Endothelial cell of hepatic sinusoid (primary cell): Measurements from ENCODE around the gene FBXO44.

Experiments used
- in situ Hi-C: cut with HindIII; loops from 2 replicates; pipeline ENCODE4 v1.10.0; 2017; ENCODE audit warnings: low sequenced_read_pairs

Gene FBXO44

DNA sequence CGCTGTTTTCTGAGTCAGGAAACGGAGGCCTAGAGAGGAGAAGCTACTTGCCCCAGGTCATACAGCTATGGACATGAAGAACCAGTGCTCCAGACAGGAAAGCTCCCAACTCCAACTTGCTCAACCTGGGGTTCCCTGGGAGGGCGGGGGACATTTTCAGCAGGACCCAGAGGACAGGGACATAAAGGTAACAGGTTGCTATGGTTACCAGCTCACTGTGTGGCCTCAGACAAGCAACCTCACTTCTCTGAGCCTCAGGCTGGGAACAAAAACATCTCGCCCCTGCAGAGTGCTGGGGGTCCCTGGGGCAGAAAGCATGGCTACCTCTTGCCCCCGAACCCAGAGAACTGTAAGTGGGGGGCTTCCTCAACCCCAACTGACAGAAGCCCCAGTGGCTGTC lies 16.6 kb upstream of the FBXO44 start:
- in situ Hi-C loops, result no loop called here

DNA sequence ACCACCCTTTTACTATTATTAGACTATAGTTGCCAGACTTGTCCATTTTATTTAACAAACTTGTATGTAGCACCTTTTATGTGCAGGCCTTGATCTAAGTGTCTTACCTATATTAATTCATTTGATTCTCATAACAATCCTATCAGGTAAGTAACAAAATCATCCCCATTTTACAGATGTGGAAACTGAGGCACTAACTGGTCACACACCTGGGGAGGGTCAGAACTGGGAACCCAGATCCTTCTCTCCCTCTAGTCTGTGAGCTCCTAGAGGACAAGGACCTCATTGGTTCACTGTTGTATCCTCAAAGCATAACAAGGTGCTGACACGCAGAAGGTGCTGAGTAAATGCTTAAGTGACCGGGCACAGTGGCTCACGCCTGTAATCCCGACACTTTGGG lies 15.3 kb upstream of the FBXO44 start:
- in situ Hi-C loops, result no loop called here

DNA sequence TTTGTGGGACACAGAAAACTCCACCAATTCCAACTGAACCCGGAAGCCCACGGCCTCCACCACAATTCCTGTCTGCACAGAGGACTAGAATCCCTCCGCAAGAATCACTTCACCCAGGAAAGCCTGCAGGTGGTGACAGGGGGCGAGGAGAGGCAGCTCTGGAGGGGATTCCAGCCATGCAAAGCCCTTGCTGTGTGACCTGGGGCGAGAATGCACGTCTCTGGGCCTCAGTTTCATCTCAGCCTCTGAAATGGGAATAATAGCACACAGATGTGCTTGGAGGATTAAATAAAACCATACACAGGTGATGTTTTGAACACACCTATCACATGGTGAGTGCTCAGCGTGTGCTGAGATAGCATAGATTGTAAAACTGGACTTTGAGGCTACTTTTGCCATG lies 14.6 kb upstream of the FBXO44 start:
- in situ Hi-C loops, result loop anchor here (10.0 kb wide), 1 partner anchor 375 kb away; the partner anchor contains the start of gene MTOR

DNA sequence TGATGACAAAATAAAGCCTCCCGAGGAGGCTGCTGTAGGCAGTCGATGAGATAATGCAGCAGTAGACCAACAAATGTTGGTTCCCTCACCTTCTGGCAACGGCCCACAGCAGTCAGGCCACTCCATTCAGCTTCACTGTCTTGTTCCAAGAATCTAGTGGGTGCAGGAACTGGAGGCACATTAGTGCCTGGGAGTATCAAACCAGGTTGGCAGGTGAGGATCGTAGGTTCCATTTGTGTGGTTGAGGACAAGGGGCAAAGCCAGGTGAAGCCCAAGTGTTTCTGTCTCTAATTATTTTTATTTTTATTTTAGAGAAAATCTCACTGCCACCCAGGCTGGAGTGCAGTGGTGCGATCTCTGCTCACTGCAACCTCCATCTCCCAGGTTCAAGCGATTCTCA lies 13.7 kb upstream of the FBXO44 start:
- in situ Hi-C loops, result loop anchor here (10.0 kb wide), 1 partner anchor 376 kb away; the partner anchor contains the start of gene MTOR

DNA sequence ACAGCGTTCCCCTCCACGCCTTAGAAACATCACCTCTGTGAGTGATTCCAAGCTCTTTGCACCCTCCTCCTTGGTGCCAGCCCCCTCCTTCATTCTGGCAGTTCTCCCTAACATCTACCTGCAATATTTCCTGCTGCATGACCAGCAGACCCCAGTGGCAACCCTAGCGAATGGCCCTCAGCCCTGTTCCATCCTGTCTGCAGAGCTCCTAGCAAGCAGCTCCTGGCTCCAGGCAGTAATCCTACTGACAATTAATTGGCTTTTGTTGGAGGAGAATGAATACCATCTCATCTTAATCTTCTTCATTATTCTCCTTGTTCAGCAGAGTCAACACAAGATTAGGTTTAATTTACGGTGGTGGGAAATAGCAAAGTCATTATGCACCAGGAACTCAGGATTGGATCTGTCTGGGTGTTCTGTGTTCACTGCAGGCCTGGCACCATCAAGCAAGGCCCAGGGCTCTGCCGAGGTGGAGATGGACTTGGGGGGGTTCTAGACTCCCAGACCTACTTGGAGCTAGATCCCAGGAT lies 12.8 kb upstream of the FBXO44 start:
- in situ Hi-C loops, result loop anchor here (10.0 kb wide), 1 partner anchor 377 kb away; the partner anchor contains the start of gene MTOR

DNA sequence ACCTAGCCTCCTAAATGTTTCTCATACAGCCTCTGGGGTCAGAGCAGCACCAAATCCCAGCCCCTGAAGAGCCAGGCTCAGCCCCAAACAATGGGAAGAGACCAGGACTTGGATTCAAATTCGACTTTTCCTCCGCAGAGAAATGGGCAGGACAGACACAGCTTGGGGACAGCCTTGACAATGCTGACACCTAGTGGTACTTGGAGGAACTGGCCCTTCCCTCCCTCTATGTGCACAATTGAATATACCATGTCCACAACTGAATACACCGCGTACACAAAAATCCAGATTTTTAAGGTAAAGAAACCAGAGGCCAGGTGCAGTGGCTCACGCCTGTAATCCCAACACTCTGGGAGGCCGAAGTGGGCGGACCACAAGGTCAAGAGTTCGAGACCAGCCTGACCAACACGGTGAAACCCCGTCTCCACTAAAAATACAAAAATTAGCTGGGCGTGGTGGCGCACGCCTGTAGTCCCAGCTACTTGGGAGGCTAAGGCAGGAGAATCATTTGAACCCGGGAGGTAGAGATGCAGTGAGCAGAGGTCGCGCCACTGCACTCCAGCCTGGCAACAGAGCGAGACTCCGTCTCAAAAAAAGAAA lies 12.2 kb upstream of the FBXO44 start:
- in situ Hi-C loops, result loop anchor here (10.0 kb wide), 1 partner anchor 378 kb away; the partner anchor contains the start of gene MTOR

DNA sequence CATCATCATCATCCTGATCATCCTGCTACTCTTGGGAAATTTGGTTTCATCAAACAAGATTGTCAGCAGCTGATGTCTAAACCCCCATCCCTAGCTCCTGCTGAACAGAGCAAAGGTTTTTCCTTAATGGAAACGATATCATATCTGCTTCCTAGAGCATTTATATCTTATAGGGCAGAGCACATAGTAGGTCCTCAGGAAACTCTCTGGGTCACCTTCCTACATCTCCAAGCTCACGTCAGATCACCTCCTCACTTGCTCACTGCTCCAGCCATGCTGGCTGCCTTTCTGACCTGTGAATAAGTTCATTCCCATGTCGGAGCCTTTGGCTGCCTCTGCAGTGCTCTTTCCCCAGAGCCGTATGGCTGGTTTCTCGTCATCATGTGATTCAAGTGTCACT lies 10.9 kb upstream of the FBXO44 start:
- in situ Hi-C loops, result loop anchor here (10.0 kb wide), 1 partner anchor 379 kb away; the partner anchor contains the start of gene MTOR

DNA sequence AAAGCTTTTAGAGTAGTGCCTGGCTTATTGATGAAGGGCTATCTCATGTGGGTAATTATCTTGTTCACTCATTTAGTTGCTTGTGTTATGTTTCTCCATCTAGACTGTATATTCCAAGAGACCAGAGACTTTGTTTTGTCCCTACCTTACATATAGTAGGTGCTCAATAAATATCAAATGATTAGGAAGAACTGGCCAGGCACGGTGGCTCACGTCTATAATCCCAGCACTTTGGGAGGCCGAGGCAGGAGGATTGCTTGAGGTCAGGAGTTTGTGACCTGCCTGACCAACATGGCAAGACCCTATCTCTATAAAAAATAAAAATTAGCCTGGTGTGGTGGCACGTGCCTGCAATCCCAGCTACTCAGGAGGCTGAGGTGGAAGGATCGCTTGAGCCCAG lies 9.4 kb upstream of the FBXO44 start:
- in situ Hi-C loops, result loop anchor here (10.0 kb wide), 1 partner anchor 380 kb away; the partner anchor contains the start of gene MTOR

DNA sequence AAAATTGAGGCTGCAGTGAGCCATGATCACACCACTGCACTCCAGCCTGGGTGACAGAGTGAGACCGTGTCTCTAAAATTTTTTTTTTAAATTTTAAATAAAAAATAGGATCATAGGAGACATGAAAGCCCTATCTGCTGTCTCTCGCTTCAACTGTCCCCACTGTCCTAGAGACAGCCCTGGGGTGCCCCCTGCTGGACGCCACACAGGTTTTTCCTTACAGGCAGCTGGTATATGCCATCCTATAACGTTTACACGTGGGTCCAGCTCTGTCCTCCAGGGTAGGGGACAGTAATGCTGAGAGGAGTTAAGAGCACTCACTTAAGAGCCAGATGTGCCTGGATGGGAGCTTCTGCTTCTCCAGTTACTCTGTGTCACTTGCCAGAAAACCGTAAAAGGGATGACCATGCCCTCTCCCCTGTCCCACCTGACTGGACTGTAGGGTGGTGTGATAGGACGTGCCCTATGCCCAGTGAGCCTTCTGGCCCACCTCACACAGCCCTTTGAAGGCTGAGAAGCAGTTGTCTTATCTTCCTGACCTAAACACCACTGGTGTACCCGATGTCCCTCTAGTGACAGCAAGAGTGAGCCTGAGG lies 8.9 kb upstream of the FBXO44 start:
- in situ Hi-C loops, result loop anchor here (10.0 kb wide), 1 partner anchor 381 kb away; the partner anchor contains the start of gene MTOR

DNA sequence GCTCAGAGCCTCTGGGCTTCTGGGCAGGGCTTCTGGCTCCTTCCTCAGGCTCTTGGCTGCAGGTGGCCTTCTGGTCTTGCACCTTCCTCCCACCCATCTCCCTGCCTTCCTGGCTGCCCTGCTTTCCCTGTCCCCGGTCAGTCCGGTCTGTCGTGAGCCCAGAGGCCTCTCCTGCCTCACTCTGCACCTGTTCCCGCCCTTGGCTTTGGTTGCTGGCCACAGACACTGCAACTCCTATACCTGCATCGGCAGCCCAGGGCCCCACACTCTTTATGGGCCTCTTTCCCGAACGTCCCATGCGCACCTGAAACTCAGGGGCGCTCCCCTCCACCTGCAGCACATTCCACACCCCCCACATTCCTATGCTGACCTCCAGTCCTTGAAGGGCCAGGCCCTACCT lies 8.4 kb upstream of the FBXO44 start:
- in situ Hi-C loops, result loop anchor here (10.0 kb wide), 1 partner anchor 382 kb away; the partner anchor contains the start of gene MTOR

DNA sequence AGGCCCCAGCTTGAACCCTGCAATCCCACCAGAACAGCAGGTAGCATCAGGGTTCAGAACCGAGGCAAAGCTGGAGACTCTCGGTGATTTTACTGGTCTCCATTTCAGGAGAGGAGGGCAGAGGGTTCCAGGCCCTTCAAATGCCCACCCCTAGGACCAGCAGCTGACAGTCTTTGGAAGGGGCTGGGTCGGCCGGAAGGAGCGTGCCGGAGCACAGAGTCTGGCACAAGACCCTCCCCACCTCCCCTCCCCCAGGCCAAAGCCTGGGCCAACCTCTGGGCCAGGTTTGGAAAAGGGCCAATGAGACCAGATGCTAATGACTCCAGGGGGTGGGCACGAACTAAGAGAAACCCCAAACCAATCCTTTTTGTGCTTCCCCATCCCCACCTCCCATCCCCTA lies 7.3 kb upstream of the FBXO44 start:
- in situ Hi-C loops, result loop anchor here (10.0 kb wide), 1 partner anchor 383 kb away; the partner anchor contains the start of gene MTOR

DNA sequence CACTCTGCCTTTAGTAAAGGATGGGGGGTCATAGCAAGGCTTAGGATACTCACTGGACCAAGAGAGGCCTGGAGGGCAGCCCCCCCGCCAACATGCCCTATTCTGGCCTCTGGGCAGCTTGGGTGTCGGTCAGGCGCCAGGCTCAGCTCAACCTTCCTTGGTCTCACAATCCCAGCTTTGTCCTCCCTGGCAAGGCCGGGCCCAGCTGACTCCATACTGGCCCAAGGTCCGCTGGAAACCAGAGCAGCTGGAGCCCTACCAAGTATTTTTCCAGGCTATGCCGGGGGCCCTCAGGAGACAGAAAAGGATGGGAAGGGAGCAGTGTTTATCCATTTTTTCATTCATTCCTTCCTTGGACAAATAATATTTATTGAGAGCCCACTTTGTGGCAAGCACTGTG lies 6.6 kb upstream of the FBXO44 start:
- in situ Hi-C loops, result loop anchor here (10.0 kb wide), 1 partner anchor 383 kb away; the partner anchor contains the start of gene MTOR

DNA sequence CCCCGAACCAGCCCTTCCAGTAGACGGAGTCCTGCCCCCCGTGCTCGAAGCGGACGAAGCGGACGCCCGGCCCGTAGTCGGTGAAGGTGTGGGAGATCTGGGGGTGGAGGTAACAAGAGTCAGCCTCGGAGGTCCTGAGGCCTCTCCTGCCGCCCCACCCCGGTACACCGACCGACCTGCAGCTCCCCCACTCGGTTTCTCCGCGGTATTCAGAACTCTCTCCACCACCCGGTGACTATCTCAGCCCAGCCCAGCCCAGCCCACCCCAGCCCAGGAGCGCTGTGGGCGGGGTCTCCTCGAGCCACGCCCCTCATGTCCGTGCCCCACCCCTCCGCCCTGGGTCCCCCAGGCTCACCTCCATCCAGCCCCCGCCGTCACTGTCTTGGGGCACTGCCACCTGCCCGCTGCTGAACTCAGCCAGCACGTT lies 5.9 kb upstream of the FBXO44 start:
- in situ Hi-C loops, result loop anchor here (10.0 kb wide), 1 partner anchor 384 kb away; the partner anchor contains the start of gene MTOR

DNA sequence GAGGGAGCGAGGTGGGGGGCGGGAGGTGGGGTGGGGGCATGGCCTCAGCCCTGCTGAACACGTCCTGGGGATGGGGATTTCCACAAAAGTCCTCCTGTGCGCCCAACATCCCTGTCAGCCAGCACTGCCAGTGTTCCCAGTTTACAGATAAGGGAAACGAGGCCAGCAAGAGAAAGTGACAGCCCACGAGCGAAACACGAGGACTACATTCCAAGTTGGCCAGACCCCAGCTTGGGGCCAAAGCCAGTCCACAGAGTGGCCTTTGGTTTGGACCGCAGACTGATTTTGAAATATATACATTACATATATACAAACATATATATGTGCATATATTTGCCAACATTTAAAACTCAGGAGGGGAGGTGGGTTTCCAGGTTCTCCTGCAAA lies 5.4 kb upstream of the FBXO44 start:
- in situ Hi-C loops, result loop anchor here (10.0 kb wide), 1 partner anchor 384 kb away; the partner anchor contains the start of gene MTOR

DNA sequence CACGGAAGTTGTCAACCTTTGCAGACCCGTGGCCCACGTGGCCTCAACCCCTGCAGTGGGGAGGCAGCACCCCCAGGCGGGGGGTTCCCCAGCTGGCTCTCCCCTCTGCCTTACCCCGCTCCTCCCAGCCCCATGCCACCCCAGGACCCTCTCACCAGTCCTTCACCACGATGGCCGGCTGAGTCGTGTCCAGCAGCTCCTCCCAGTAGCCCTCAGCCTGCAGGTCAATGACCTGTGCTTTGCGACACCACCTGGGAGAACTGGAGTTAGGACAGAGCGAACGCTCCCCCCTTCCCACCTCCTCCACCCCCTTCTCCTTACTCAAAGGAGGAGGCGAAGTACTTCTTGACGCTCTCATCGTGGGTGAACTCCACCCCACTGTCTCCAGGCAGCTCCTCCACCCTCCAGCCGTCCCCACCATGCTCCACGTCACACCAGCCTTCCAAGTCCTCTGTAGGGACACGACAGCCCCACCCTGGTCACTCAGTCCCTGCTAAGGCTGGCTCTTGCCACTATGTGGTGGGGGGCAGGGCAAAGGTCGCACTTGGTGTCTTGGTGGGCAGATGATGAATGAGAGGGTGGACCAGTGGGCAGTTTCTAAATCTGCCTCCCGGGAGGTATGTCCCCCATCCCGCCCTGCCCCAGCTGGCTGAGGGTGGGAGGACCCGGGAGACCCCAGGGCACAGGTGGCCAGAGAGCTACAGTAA lies 4.9 kb upstream of the FBXO44 start:
- in situ Hi-C loops, result loop anchor here (10.0 kb wide), 1 partner anchor 385 kb away; the partner anchor contains the start of gene MTOR

DNA sequence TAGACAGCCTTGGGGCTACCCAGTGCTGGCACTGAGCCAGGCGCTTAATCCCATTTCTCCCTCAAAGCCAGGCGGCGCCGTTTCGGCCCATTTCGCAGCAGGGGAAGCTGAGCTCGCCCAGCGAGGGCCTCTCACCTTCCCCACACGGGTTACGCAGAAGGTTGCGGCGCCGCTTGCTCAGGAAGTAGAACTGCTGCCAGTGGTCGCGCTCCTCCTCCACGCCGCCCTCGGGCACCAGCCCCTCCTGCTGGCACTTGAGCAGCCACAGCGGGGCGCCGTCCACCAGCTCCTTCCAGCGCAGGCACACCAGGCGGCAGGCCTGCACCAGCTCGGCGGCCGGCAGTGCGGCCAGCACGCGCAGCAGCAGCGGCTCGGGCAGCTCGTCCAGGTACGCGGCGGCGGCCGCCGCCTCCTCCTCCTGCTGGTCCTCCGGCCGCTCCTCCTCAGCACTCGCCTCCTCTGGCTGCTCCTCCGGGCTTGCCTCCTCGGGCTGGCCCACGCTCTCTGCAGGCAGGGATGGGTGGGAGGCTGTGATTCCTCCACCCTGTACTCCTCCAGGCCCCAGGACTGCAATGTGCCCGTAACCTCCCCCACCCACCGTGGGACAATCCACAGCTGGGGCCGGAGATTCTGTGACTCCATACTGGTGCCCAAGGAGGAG lies 4.2 kb upstream of the FBXO44 start:
- in situ Hi-C loops, result no loop called here

DNA sequence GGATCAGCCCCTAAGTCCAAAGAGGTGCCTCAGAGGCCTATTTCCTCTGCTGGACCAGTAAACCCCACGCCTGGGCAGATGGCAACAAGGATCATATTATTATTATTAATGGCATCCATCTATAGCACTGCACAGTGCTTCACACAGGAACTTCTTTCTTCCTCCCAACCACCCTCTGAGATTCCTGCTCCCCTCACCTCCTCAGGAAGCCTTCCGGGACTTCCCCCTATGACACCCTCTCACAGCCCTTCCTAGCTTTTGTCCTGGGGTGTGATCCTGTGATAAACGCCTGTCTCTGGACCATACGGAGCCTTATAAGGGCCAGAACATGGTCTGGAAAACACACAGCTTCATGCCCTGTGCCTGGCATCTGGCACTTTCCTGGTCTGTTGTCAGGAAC lies 3.7 kb upstream of the FBXO44 start:
- in situ Hi-C loops, result no loop called here

DNA sequence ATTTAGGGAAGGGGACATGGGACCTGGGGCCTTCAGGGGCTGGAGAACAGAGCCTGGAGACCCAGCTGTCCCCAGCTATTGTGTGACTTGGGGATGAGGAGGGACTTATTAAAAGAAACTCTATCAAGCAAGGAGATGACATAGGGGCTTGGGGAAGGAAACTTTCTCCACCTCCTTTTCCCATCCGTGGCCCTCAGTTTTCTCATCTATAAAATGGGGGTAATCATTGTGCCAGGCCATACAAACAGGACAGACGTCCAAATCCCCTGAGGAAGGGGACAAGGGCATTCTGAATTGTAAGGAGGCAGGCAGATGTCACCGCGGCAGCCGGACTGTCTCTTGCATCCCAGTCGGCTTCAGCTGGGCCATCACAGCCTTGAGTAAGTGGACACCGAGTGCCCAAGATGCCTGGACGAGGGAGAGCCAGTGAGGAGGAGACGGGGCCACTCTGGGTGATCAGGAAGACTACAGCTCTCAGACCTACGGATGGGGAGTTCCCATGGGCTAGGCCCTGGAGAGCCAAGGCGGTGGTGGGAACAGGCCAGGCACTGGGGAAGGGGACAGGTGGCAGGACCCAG lies 2.4 kb upstream of the FBXO44 start:
- in situ Hi-C loops, result no loop called here

DNA sequence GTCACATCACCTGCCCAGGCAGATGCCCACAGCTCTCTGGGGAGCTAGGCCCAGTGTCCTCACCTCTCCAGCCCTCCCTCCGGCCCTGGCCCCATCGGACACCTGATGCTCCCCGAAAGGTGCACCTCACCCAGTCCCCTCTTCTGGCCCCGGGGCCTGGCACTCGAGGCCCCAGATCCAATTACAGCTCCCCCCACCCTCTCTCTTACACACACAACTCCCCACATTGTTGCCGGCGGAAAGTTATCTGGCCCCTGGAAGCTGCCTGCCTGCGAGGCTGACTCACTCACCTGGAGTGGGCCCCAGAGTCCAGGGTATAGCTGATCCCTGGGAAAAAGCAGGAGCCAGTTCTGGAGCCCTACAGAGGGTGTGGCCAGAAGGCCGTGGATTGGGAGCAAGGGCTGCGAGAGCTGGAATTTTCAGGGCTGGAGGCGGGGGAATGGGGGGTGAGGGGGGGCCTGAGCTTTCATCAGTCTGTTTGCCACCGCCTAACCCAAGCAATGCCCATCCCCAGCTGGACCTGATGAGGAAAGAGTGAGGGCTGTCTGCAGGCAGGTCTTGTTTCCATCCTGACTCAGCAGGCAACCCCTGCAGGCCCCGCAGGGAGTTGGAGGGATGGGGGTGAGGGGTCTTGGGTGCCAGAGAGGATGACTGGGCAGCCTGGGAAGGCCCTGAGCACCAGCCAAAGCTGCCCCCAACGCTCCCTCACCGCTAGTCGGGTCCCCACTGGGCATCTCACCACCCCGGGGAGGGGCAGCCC lies 1.4 kb upstream of the FBXO44 start:
- in situ Hi-C loops, result no loop called here

DNA sequence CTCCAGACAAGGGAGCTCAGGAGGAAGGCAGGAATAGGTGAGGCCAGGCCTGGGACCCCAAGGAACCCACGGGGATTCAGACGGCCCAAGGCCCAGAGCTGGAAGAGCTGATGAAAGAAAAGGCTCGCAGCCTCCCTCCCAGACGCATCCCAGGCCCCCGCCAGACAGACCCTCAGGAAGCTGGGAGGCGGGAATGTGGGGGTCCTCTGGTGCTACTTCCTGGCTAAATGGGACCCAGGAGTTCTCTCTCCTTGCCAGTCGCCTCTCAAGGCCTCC lies 878 bp upstream of the FBXO44 start:
- in situ Hi-C loops, result no loop called here
